PFSK-1 (cell line): ENCODE results near the gene FABP6.

Experiments used
- POLR2AphosphoS5 ChIP-seq: IDR thresholded peaks from 2 replicates; pipeline ENCODE4 v1.6.1; 2012; ENCODE audit warnings: low read depth, mild to moderate bottlenecking, control low read depth, low read length, moderate library complexity
- REST ChIP-seq, 2 experiments: IDR thresholded peaks; 2 replicates each; pipeline versions ENCODE4 v1.6.1 to v1.8.0; 2011 to 2012; ENCODE audit warnings: low read depth in 2 of 2, low read length in 2 of 2, control low read depth in 1 of 2, inconsistent platforms in 1 of 2, mild to moderate bottlenecking in 1 of 2, moderate library complexity in 1 of 2; ENCODE audit not compliant: insufficient read depth in 1 of 2
- SIN3A ChIP-seq: IDR thresholded peaks from 2 replicates; pipeline ENCODE4 v1.6.1; 2012; ENCODE audit warnings: mild to moderate bottlenecking, low read length, moderate library complexity, borderline replicate concordance; ENCODE audit not compliant: insufficient read depth
- TAF1 ChIP-seq: IDR thresholded peaks from 2 replicates; pipeline ENCODE4 v1.6.1; 2012; ENCODE audit warnings: low read length, control low read depth, borderline replicate concordance; ENCODE audit not compliant: insufficient read depth

DNA sequence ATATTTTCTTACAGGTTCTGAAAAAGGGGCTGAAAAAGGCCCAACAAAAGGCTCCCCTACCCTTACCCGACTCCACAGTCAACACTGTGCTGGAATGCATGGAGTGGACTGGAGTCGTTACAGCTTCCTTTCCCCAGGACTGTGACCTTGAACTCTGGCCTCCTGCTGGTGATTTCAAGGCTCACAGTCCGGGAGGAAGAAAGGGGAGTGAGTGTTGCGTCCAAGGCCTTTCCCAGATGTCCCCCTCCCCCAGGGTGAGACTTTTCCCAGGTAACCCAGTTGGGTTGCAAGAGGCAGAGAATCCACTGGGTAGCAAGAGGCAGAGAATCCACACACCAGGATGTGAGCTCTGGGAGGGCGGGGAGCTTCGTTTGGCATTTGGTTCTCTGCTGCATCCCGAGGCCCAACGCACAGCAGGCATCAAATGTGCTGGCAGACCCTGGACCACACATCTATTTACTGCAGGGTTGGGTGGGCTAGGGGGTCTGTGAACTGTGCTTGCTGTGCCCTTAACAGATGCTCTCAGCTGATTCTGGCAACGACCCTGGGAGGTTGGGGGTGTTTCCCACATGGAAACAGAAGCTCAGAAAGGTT, 37.5 kb downstream of the FABP6 start:
- TF ChIP-seq POLR2AphosphoS5 (no peak), REST (IDR thresholded peaks at IDR 0.05; ENCODE audit: insufficient read depth in 1 of 2, low read depth in 2 of 2, low read length in 2 of 2) (no peak), TAF1 (no peak), SIN3A (no peak)
